Loucy (cell line): ENCODE measurements around the gene GDAP1L1.

Source experiments
- CTCF ChIP-seq: fragments of 200-600 bp; sonication (generic); conservative IDR thresholded peaks from 2 replicates; pipeline ENCODE4 v1.5.1; 2014; ENCODE audit warnings: mild to moderate bottlenecking, antibody characterized with exemption, low read length
- EZH2phosphoT487 ChIP-seq: fragments of 200-600 bp; IDR thresholded peaks from 2 replicates; pipeline ENCODE4 v1.6.1; 2018; ENCODE audit warnings: antibody characterized with exemption, mild to moderate bottlenecking, moderate library complexity, borderline replicate concordance

GRCh38 chr20:44287272-44288097, 40.4 kb downstream of the GDAP1L1 start:
- TF ChIP-seq EZH2phosphoT487: no peak
- TF ChIP-seq CTCF: no peak
